ENCODE measurements around the gene MASP2. TPM values are rescaled to one million over a fixed set of nuclear protein-coding genes. Genes with fewer than 3 reads are reported as not detected.
"Not testable (repeated sequence)": the region's sequence is repeated elsewhere in the genome, so short reads cannot be mapped to it uniquely, and the experiment has no call there.

The MASP2 gene
- polyA plus RNA-seq, 2 of the 4 experiments (the other 2 are of a cell fraction), result 0.08 TPM; not detected in 1

DNA sequence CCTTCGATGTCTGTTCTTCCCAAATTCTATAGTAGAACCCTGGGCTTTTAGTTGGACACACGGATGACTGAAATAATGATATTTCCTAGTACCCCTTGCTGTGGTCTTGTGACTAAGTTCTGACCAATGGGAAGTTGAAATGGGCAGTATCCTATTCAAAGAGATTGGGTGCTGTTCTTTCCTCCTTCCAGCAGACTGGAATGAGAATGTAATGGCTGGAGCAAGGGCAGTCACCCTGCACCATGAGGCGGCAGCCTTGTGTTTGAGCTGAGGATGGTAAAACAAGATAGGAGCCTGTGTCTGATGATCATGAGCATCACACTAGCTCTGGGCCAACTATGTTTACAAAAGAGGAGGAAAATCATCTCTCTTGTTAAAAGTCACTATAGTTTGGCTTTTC, 17.9 kb upstream of the MASP2 start:
- no peak for FAIRE-seq
- no peak for DNase-seq (ENCODE audit: low read depth in 1 of 2, low spot score in 1 of 2)
- ATAC-seq, result no peak
- POLR2A ChIA-PET, result no interaction called here
- H3K27ac ChIP-seq, result no peak overlapping the region
- H3K4me2 ChIP-seq, result no peak overlapping the region
- CTCF ChIA-PET, result interaction anchor here (4.2 kb wide), 1 partner anchor 27 kb away, joined by 16 read pairs; no protein-coding TSS in a partner anchor
- H3K4me3 ChIP-seq, result no peak overlapping the region
- WGBS (ENCODE audit: missing lambda C conversion rate), result 90% methylated on average over 3 of the region's 3 CpGs
- TF ChIP-seq, protein P1, sequence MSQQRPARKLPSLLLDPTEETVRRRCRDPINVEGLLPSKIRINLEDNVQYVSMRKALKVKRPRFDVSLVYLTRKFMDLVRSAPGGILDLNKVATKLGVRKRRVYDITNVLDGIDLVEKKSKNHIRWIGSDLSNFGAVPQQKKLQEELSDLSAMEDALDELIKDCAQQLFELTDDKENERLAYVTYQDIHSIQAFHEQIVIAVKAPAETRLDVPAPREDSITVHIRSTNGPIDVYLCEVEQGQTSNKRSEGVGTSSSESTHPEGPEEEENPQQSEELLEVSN (IDR thresholded peaks at IDR 0.05; ENCODE audit: borderline replicate concordance, low read depth), result no peak
- H3K4me1 ChIP-seq, result peaks cover 6% of the 10 kb centered on the region; the same call in 1 of the 3 replicates
- H3K9me3 ChIP-seq, result no peaks in the 10 kb centered on the region

DNA sequence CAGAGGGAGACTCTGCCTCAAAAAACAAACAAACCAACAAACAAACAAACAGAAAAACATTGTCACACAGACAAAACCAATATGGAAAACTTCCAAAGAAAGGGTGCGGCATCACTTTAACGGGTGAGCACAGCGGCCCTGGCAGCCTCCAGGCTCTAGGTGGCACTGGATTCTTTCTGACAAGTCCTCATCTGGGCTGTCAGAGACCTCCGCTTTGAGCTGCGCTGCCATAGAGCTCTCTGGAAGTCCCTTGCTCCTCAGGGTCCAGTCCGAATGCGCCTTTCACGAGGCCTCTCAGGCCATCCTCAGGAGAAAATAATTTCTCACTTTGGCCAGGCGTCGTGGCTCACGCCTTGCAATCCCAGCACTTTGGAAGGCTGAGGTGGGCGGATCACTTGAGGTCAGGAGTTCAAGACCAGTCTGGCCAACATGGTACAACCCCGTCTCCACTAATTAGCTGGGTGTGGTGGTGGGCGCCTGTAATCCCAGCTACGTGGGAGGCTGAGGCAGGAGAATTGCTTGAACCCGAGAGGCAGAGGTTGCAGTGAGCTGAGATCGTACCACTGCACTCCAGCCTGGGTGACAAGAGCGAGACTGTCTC, 17.0 kb upstream of the MASP2 start:
- ChIA-PET POLR2A (interaction anchor here (0.7 kb wide), 1 partner anchor 95 kb away, joined by 3 read pairs; no protein-coding TSS in a partner anchor), CTCF (interaction anchor here (0.7 to 4.2 kb wide), 3 partner anchors 26 to 589 kb away, joined by 3 to 16 read pairs (median 3); no protein-coding TSS in a partner anchor)
- H3K4me1 ChIP-seq, FAIRE-seq, H3K4me3 ChIP-seq, H3K4me2 ChIP-seq, H3K9me3 ChIP-seq, H3K27ac ChIP-seq: not testable (repeated sequence)
- WGBS (ENCODE audit: missing lambda C conversion rate), result 89% methylated on average over 12 of the region's 18 CpGs
- peak in 1 of 2 experiments; percentile 55 for DNase-seq (ENCODE audit: low read depth in 1 of 2, low spot score in 1 of 2)
- ATAC-seq, result peak in 1 of 2 experiments; percentile 31; a peak in 2 of 6 replicates

DNA sequence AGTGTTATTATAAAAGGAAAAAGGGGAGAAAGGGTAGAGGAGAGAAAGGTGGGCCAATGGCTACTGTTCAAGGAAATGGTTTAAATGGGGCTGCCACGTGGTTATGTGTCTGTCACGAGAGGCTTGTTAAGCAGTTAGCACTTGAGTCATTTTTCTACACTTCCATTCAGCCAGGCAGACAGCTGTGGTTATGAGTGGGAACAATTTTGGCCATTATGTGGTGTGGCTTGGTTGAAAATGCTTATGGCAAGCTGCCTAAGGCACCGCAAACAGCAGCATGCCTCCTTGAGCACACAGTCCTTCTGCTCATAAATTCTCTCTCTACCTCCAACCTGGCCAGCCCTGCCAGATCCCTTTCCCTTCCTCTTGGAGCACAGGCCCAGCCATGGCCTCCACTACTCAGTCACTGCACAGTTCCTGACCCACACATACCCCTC, 15.9 kb upstream of the MASP2 start:
- H3K27ac ChIP-seq, result no peak overlapping the region
- no peak overlapping the region for H3K4me2 ChIP-seq
- no peak for DNase-seq (ENCODE audit: low read depth in 1 of 2, low spot score in 1 of 2)
- WGBS (ENCODE audit: missing lambda C conversion rate), result 90% methylated on average over 3 of the region's 3 CpGs
- no peak overlapping the region for H3K4me3 ChIP-seq
- ChIA-PET POLR2A (no interaction called here), CTCF (interaction anchor here (0.6 to 4.2 kb wide), 2 partner anchors 25 to 651 kb away, joined by 3 to 16 read pairs; no protein-coding TSS in a partner anchor)
- no peak for TF ChIP-seq HOXB13 (CRISPR knock-in tag; IDR thresholded peaks at IDR 0.05; ENCODE audit: low read depth)
- TF ChIP-seq HOXB5 (CRISPR knock-in tag; IDR thresholded peaks at IDR 0.05), result no peak
- no peak for TF ChIP-seq ZC3H11A (IDR thresholded peaks at IDR 0.05)
- no peak for TF ChIP-seq RCOR1 (IDR thresholded peaks at IDR 0.05; ENCODE audit: low read depth, low read length)
- no peak for TF ChIP-seq MAFK (IDR thresholded peaks at IDR 0.05; ENCODE audit: partially characterized antibody)
- no peak for TF ChIP-seq ZFP36 (IDR thresholded peaks at IDR 0.05; ENCODE audit: borderline replicate concordance, partially characterized antibody)
- TF ChIP-seq HOXA7 (CRISPR knock-in tag; IDR thresholded peaks at IDR 0.05), result no peak
- TF ChIP-seq RAD21 (conservative IDR thresholded peaks at IDR 0.05 in 1 of 2, IDR thresholded peaks at IDR 0.05 in 1 of 2), result no peak
- peaks cover 9% of the 10 kb centered on the region; the same call in 2 of the 3 replicates for H3K4me1 ChIP-seq
- no peak for ATAC-seq
- FAIRE-seq, result no peak
- no peaks in the 10 kb centered on the region for H3K9me3 ChIP-seq

DNA sequence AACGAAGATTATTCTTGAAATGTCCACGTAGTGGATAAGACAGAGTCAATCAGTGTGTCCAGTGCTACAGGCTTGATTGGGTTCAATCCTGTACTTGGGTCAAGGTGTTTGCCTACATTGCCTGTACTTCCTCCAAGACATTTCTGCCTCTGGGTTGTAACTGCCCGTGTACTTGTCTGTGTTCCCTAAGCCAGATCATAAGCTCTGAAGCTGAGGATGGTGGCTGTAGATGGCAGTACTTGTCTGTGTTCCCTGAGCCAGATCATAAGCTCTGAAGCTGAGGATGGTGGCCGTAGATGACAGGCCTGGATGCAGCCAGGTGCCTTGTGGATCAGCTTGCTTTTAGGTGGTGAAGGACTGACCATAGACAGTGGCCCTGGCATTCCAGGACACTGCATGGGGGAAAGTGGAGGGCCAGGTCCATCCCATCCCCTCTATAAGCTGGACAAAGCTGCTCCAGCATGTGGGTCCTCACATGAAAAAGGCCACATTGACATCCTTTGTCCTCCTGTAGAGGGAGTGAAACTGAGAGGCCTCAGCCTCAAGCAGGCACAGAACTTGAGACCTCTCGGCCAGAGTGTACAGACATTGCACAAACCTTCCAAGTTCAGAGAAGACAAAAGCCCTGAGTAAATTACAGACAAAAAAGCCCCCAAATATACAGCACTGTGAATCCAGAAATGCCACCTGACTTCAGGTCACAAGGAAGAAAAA, 14.8 kb upstream of the MASP2 start:
- Histone ChIP-seq H3K4me1 (peaks cover 9% of the 10 kb centered on the region; the same call in 2 of the 3 replicates), H3K4me3 (no peak overlapping the region), H3K4me2 (no peak overlapping the region), H3K27ac (no peak overlapping the region), H3K9me3 (no peaks in the 10 kb centered on the region)
- DNase-seq (ENCODE audit: low read depth in 1 of 2, low spot score in 1 of 2) (no peak), ATAC-seq (no peak), FAIRE-seq (no peak)
- ChIA-PET POLR2A (no interaction called here), CTCF (interaction anchor here (0.8 to 2.8 kb wide), 3 partner anchors 19 to 24 kb away, joined by 3 to 15 read pairs (median 3); no protein-coding TSS in a partner anchor)
- TF ChIP-seq, protein P2, sequence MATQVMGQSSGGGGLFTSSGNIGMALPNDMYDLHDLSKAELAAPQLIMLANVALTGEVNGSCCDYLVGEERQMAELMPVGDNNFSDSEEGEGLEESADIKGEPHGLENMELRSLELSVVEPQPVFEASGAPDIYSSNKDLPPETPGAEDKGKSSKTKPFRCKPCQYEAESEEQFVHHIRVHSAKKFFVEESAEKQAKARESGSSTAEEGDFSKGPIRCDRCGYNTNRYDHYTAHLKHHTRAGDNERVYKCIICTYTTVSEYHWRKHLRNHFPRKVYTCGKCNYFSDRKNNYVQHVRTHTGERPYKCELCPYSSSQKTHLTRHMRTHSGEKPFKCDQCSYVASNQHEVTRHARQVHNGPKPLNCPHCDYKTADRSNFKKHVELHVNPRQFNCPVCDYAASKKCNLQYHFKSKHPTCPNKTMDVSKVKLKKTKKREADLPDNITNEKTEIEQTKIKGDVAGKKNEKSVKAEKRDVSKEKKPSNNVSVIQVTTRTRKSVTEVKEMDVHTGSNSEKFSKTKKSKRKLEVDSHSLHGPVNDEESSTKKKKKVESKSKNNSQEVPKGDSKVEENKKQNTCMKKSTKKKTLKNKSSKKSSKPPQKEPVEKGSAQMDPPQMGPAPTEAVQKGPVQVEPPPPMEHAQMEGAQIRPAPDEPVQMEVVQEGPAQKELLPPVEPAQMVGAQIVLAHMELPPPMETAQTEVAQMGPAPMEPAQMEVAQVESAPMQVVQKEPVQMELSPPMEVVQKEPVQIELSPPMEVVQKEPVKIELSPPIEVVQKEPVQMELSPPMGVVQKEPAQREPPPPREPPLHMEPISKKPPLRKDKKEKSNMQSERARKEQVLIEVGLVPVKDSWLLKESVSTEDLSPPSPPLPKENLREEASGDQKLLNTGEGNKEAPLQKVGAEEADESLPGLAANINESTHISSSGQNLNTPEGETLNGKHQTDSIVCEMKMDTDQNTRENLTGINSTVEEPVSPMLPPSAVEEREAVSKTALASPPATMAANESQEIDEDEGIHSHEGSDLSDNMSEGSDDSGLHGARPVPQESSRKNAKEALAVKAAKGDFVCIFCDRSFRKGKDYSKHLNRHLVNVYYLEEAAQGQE (IDR thresholded peaks at IDR 0.05), result no peak
- TF ChIP-seq, protein P3, sequence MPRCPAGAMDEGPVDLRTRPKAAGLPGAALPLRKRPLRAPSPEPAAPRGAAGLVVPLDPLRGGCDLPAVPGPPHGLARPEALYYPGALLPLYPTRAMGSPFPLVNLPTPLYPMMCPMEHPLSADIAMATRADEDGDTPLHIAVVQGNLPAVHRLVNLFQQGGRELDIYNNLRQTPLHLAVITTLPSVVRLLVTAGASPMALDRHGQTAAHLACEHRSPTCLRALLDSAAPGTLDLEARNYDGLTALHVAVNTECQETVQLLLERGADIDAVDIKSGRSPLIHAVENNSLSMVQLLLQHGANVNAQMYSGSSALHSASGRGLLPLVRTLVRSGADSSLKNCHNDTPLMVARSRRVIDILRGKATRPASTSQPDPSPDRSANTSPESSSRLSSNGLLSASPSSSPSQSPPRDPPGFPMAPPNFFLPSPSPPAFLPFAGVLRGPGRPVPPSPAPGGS (IDR thresholded peaks at IDR 0.05), result no peak
- TF ChIP-seq KDM1A (IDR thresholded peaks at IDR 0.05; ENCODE audit: low read depth) (no peak), ESRRA (IDR thresholded peaks at IDR 0.05; ENCODE audit: borderline replicate concordance, low read length) (no peak), FOXS1 (CRISPR knock-in tag; IDR thresholded peaks at IDR 0.05) (no peak)
- 85% methylated on average over 5 of the region's 5 CpGs for WGBS (ENCODE audit: missing lambda C conversion rate)

All from A549 (cell line).